GM23338 (cell line): Measurements from ENCODE around the gene KRTAP5-1. TPM values are rescaled to one million over a fixed set of nuclear protein-coding genes. Genes with fewer than 3 reads are reported as not detected.

Experiments
- ATAC-seq: fragments of 200-7000 bp; cut with Tn5 transposase; 3 replicates; pipeline ENCODE4 v1.9.1; 2020
- DNase-seq: peaks from one replicate; pipeline ENCODE4 v3.0.0-alpha.2; 2015; ENCODE audit warnings: low spot score
- H2AFZ ChIP-seq: fragments of 200-600 bp; sonication (generic); 2 replicates; pipeline ENCODE4 v1.8.0; 2016; ENCODE audit warnings: antibody characterized with exemption, mild to moderate bottlenecking, moderate library complexity
- H3F3A ChIP-seq: fragments of 200-600 bp; sonication (generic); replicated peaks from 2 replicates; pipeline ENCODE4 v1.8.0; 2017; ENCODE audit warnings: antibody characterized with exemption, mixed run types, low read depth
- H3K27ac ChIP-seq: fragments of 200-600 bp; sonication (generic); 2 replicates; pipeline ENCODE4 v1.6.1; 2016; ENCODE audit warnings: low read depth
- H3K27me3 ChIP-seq: fragments of 200-600 bp; sonication (generic); 2 replicates; pipeline ENCODE4 v1.8.0; 2016; ENCODE audit warnings: mild to moderate bottlenecking, mixed run types, moderate library complexity; ENCODE audit not compliant: insufficient read depth
- H3K36me3 ChIP-seq: fragments of 200-600 bp; sonication (generic); 2 replicates; pipeline ENCODE4 v1.8.0; 2016; ENCODE audit warnings: mild to moderate bottlenecking; ENCODE audit not compliant: insufficient read depth
- H3K4me1 ChIP-seq: fragments of 200-600 bp; sonication (generic); 2 replicates; pipeline ENCODE4 v1.8.0; 2016; ENCODE audit warnings: mild to moderate bottlenecking, moderate library complexity; ENCODE audit not compliant: insufficient read depth
- H3K4me2 ChIP-seq: fragments of 200-600 bp; sonication (generic); 2 replicates; pipeline ENCODE4 v1.7.1; 2017; ENCODE audit warnings: mixed run types
- H3K4me3 ChIP-seq: fragments of 200-600 bp; sonication (generic); 2 replicates; pipeline ENCODE4 v1.6.1; 2016; ENCODE audit warnings: mixed run types
- H3K79me2 ChIP-seq: fragments of 200-600 bp; sonication (generic); replicated peaks from 2 replicates; pipeline ENCODE4 v1.8.0; 2017; ENCODE audit warnings: mild to moderate bottlenecking; ENCODE audit not compliant: insufficient read depth
- H3K9me2 ChIP-seq: fragments of 200-600 bp; sonication (generic); 2 replicates; pipeline ENCODE4 v1.8.0; 2017; ENCODE audit not compliant: insufficient read depth
- H4K20me1 ChIP-seq: fragments of 200-600 bp; sonication (generic); replicated peaks from 2 replicates; pipeline ENCODE4 v1.8.0; 2017; ENCODE audit warnings: mild to moderate bottlenecking; ENCODE audit not compliant: insufficient read depth
- H3K27ac Mint-ChIP-seq: 2 replicates; pipeline ENCODE4 v1.8.0; 2020; ENCODE audit warnings: inconsistent platforms, mild to moderate bottlenecking, moderate library complexity, mixed read lengths
- H3K27me3 Mint-ChIP-seq: 3 replicates; pipeline ENCODE4 v1.8.0; 2022; ENCODE audit warnings: low read depth, mild to moderate bottlenecking, moderate library complexity, mixed read lengths, inconsistent platforms; ENCODE audit not compliant: insufficient read depth, poor library complexity
- H3K36me3 Mint-ChIP-seq: 3 replicates; pipeline ENCODE4 v1.8.0; 2021; ENCODE audit warnings: low read depth, mild to moderate bottlenecking, inconsistent platforms, moderate library complexity, mixed read lengths
- H3K4me1 Mint-ChIP-seq: 3 replicates; pipeline ENCODE4 v1.8.0; 2020; ENCODE audit warnings: mild to moderate bottlenecking, inconsistent platforms, mixed read lengths
- H3K4me3 Mint-ChIP-seq: 3 replicates; pipeline ENCODE4 v1.8.0; 2021; ENCODE audit warnings: moderate library complexity, mild to moderate bottlenecking, inconsistent platforms, mixed read lengths
- H3K9me3 Mint-ChIP-seq: 3 replicates; pipeline ENCODE4 v1.8.0; 2020; ENCODE audit warnings: moderate library complexity, mild to moderate bottlenecking, inconsistent platforms, mixed read lengths
- NANOG ChIP-seq: IDR thresholded peaks from 2 replicates; pipeline ENCODE4 v1.6.1; 2016; ENCODE audit warnings: antibody characterized with exemption, borderline replicate concordance
- POLR2AphosphoS5 ChIP-seq: IDR thresholded peaks from 2 replicates; pipeline ENCODE4 v1.6.1; 2016; ENCODE audit warnings: antibody characterized with exemption, low read depth
- ZNF114 ChIP-seq: fragments of 250-450 bp; sonication (Bioruptor Pico); IDR thresholded peaks from 2 replicates; pipeline ENCODE4 v1.5.0; 2020; ENCODE audit warnings: mild to moderate bottlenecking, moderate library complexity
- polyA plus RNA-seq: library from polyadenylated mRNA; unstranded; fragments of >200 nt; fragmentation: Nextera tagmentation; extraction: Ambion mirVana; gene quantifications from 2 replicates; pipeline ENCODE4 v1.2.1, GENCODE V29; 2016
- total RNA-seq: library from RNA; depleted of rRNA; stranded (reverse); fragments of >200 nt; shearing (Covaris generic); gene quantifications from 2 replicates; pipeline ENCODE4 v1.2.3, GENCODE V29; 2014
- TF ChIP-seq, protein P1 (sequence below): IDR thresholded peaks from one replicate; pipeline ENCODE4 v1.6.1; 2018; ENCODE audit warnings: antibody characterized with exemption; ENCODE audit not compliant: unreplicated experiment
- TF ChIP-seq, protein P2 (sequence below): IDR thresholded peaks from 2 replicates; pipeline ENCODE4 v1.6.1; 2016; ENCODE audit warnings: antibody characterized with exemption

Gene KRTAP5-1
- total and polyA plus RNA-seq, 2 experiments from 2014 or later: not detected

GRCh38 chr11:1563149-1563638, 21.9 kb downstream of the KRTAP5-1 start (continued):
- TF ChIP-seq, protein P1, sequence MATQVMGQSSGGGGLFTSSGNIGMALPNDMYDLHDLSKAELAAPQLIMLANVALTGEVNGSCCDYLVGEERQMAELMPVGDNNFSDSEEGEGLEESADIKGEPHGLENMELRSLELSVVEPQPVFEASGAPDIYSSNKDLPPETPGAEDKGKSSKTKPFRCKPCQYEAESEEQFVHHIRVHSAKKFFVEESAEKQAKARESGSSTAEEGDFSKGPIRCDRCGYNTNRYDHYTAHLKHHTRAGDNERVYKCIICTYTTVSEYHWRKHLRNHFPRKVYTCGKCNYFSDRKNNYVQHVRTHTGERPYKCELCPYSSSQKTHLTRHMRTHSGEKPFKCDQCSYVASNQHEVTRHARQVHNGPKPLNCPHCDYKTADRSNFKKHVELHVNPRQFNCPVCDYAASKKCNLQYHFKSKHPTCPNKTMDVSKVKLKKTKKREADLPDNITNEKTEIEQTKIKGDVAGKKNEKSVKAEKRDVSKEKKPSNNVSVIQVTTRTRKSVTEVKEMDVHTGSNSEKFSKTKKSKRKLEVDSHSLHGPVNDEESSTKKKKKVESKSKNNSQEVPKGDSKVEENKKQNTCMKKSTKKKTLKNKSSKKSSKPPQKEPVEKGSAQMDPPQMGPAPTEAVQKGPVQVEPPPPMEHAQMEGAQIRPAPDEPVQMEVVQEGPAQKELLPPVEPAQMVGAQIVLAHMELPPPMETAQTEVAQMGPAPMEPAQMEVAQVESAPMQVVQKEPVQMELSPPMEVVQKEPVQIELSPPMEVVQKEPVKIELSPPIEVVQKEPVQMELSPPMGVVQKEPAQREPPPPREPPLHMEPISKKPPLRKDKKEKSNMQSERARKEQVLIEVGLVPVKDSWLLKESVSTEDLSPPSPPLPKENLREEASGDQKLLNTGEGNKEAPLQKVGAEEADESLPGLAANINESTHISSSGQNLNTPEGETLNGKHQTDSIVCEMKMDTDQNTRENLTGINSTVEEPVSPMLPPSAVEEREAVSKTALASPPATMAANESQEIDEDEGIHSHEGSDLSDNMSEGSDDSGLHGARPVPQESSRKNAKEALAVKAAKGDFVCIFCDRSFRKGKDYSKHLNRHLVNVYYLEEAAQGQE: no peak

GRCh38 chr11:1562469-1563148, 22.5 kb downstream of the KRTAP5-1 start:
- no peak overlapping the region for H3K4me3 ChIP-seq
- H3K4me3 Mint-ChIP-seq: no peak overlapping the region
- TF ChIP-seq, protein P2, sequence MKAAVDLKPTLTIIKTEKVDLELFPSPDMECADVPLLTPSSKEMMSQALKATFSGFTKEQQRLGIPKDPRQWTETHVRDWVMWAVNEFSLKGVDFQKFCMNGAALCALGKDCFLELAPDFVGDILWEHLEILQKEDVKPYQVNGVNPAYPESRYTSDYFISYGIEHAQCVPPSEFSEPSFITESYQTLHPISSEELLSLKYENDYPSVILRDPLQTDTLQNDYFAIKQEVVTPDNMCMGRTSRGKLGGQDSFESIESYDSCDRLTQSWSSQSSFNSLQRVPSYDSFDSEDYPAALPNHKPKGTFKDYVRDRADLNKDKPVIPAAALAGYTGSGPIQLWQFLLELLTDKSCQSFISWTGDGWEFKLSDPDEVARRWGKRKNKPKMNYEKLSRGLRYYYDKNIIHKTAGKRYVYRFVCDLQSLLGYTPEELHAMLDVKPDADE: no peak
- TF ChIP-seq, protein P1: no peak
- TF ChIP-seq NANOG (no peak), ZNF114 (CRISPR knock-in tag) (no peak), POLR2AphosphoS5 (no peak)
- no peak overlapping the region for H3K4me2 ChIP-seq
- no peak for DNase-seq
- no peaks in the 10 kb centered on the region for H3K9me2 ChIP-seq
- no peaks in the 10 kb centered on the region for H3K36me3 ChIP-seq
- no peak for ATAC-seq
- H3K4me1 ChIP-seq: peaks cover 25% of the 10 kb centered on the region
- peaks cover 20% of the 10 kb centered on the region; the same call in 2 of the 3 replicates for H3K4me1 Mint-ChIP-seq
- H3K36me3 Mint-ChIP-seq: no peaks in the 10 kb centered on the region
- H3K27ac ChIP-seq: no peak overlapping the region
- H3K27ac Mint-ChIP-seq: no peak overlapping the region
- no peaks in the 10 kb centered on the region for H3K79me2 ChIP-seq
- H2AFZ ChIP-seq: no peak overlapping the region
- H3F3A ChIP-seq: no peaks in the 10 kb centered on the region
- peaks cover 10% of the 10 kb centered on the region for H3K27me3 ChIP-seq
- H3K9me3 Mint-ChIP-seq: no peaks in the 10 kb centered on the region
- H4K20me1 ChIP-seq: no peaks in the 10 kb centered on the region
- H3K27me3 Mint-ChIP-seq: peaks cover 31% of the 10 kb centered on the region
